Measurements from ENCODE around the gene IRS2.

GRCh38 chr13:109704771-109705635 is 81.4 kb downstream of the IRS2 start:
- TF ChIP-seq CTCF (conservative IDR thresholded peaks at IDR 0.05; ENCODE audit: low read length) (no peak), EZH2phosphoT487 (IDR thresholded peaks at IDR 0.05; ENCODE audit: borderline replicate concordance) (no peak)
